Trophoblast cell (in vitro differentiated cells and primary cell): ENCODE measurements around the gene LVRN.

Source experiments
- DNase-seq, 2 donors: peaks; one replicate each; pipeline ENCODE4 v3.0.0-alpha.2; 2016
- H2AFZ ChIP-seq: 2 replicates; pipeline ENCODE4 v1.6.1; 2013; ENCODE audit warnings: low read length, moderate library complexity, mild to moderate bottlenecking; ENCODE audit not compliant: insufficient read depth, poor library complexity
- H2AK5ac ChIP-seq: 2 replicates; pipeline ENCODE4 v1.6.1; 2013; ENCODE audit warnings: mild to moderate bottlenecking, low read length
- H2BK120ac ChIP-seq: 2 replicates; pipeline ENCODE4 v1.6.1; 2013; ENCODE audit warnings: low read length, mild to moderate bottlenecking, moderate library complexity; ENCODE audit not compliant: insufficient read depth, poor library complexity
- H2BK12ac ChIP-seq: 2 replicates; pipeline ENCODE4 v1.6.1; 2013; ENCODE audit warnings: mild to moderate bottlenecking, low read length, moderate library complexity
- H2BK5ac ChIP-seq: 2 replicates; pipeline ENCODE4 v1.6.1; 2013; ENCODE audit warnings: low read length, low read depth, moderate library complexity, mild to moderate bottlenecking; ENCODE audit not compliant: poor library complexity
- H3K14ac ChIP-seq: 2 replicates; pipeline ENCODE4 v1.6.1; 2013; ENCODE audit warnings: mild to moderate bottlenecking, low read length
- H3K18ac ChIP-seq: 2 replicates; pipeline ENCODE4 v1.6.1; 2013; ENCODE audit warnings: mild to moderate bottlenecking, low read length
- H3K23ac ChIP-seq: 2 replicates; pipeline ENCODE4 v1.6.1; 2013; ENCODE audit warnings: low read length
- H3K27ac ChIP-seq: 2 replicates; pipeline ENCODE4 v1.5.1; 2013; ENCODE audit warnings: low read depth, mild to moderate bottlenecking, inconsistent platforms, low read length, moderate library complexity
- H3K27me3 ChIP-seq: 2 replicates; pipeline ENCODE4 v1.6.1; 2013; ENCODE audit warnings: inconsistent platforms, mild to moderate bottlenecking, low read length, moderate library complexity; ENCODE audit not compliant: insufficient read depth
- H3K36me3 ChIP-seq, 2 experiments: 1 replicate in 1 of 2; 2 replicates in 1 of 2; pipeline ENCODE4 v1.6.1; 2013; ENCODE audit warnings: low read length in 2 of 2, mild to moderate bottlenecking in 2 of 2, moderate library complexity in 1 of 2; ENCODE audit not compliant: insufficient read depth in 2 of 2, control insufficient read depth in 1 of 2
- H3K4ac ChIP-seq: 2 replicates; pipeline ENCODE4 v1.6.1; 2013; ENCODE audit warnings: low read depth, mild to moderate bottlenecking, low read length, moderate library complexity
- H3K4me1 ChIP-seq, 2 experiments: 1 replicate in 1 of 2; 2 replicates in 1 of 2; pipeline ENCODE4 v1.6.1; 2013; ENCODE audit warnings: low read length in 2 of 2, mild to moderate bottlenecking in 2 of 2, moderate library complexity in 1 of 2; ENCODE audit not compliant: insufficient read depth in 2 of 2, control insufficient read depth in 1 of 2
- H3K4me2 ChIP-seq: 2 replicates; pipeline ENCODE4 v1.6.1; 2013; ENCODE audit warnings: inconsistent platforms, mild to moderate bottlenecking, low read length, moderate library complexity
- H3K4me3 ChIP-seq: 2 replicates; pipeline ENCODE4 v1.5.1; 2013; ENCODE audit warnings: mild to moderate bottlenecking, low read depth, low read length, inconsistent platforms
- H3K79me1 ChIP-seq: one replicate; pipeline ENCODE4 v1.6.1; 2013; ENCODE audit warnings: low read length
- H3K79me2 ChIP-seq: 2 replicates; pipeline ENCODE4 v1.6.1; 2013; ENCODE audit warnings: low read length, mild to moderate bottlenecking; ENCODE audit not compliant: control insufficient read depth, insufficient read depth, poor library complexity
- H3K9ac ChIP-seq: 2 replicates; pipeline ENCODE4 v1.6.1; 2013; ENCODE audit warnings: mild to moderate bottlenecking, low read length
- H3K9me3 ChIP-seq: 2 replicates; pipeline ENCODE4 v1.6.1; 2013; ENCODE audit warnings: low read depth, mild to moderate bottlenecking, control low read depth, inconsistent platforms, low read length; ENCODE audit not compliant: insufficient read depth
- H4K12ac ChIP-seq: 2 replicates; pipeline ENCODE4 v1.6.1; 2013; ENCODE audit warnings: low read depth, mild to moderate bottlenecking, low read length, moderate library complexity
- H4K8ac ChIP-seq: 2 replicates; pipeline ENCODE4 v1.6.1; 2013; ENCODE audit warnings: low read depth, mild to moderate bottlenecking, low read length, moderate library complexity
- H4K91ac ChIP-seq: one replicate; pipeline ENCODE4 v1.6.1; 2013; ENCODE audit warnings: low read depth, mild to moderate bottlenecking, low read length, moderate library complexity
- WGBS: extraction: QIAGEN DNeasy Blood & Tissue Kit; methylation state at CpG from one replicate; pipeline ENCODE4 v1.1.7; 2013; ENCODE audit warnings: missing lambda C conversion rate; ENCODE audit not compliant: insufficient read length, insufficient coverage; ENCODE audit errors: extremely low coverage; 5-methylcytosine and 5-hydroxymethylcytosine counted together

The LVRN gene

GRCh38 chr5:116009806-116010205 is 47.5 kb downstream of the LVRN start:
- Histone ChIP-seq H3K4me1 (no peaks in the 10 kb centered on the region), H4K8ac (no peak overlapping the region), H2AK5ac (no peak overlapping the region), H3K4ac (no peak overlapping the region), H3K18ac (no peak overlapping the region), H3K14ac (no peak overlapping the region), H3K4me2 (no peak overlapping the region), H3K79me2 (no peaks in the 10 kb centered on the region), H2BK120ac (no peak overlapping the region), H3K36me3 (no peaks in the 10 kb centered on the region), H3K23ac (no peak overlapping the region), H2BK12ac (no peak overlapping the region), H2BK5ac (no peak overlapping the region), H3K4me3 (no peak overlapping the region), H3K79me1 (no peaks in the 10 kb centered on the region), H3K9ac (no peak overlapping the region), H4K91ac (no peak overlapping the region), H4K12ac (no peak overlapping the region), H3K9me3 (no peaks in the 10 kb centered on the region), H3K27ac (no peak overlapping the region), H3K27me3 (no peaks in the 10 kb centered on the region), H2AFZ (no peak overlapping the region)
- DNase-seq, result no peak
- WGBS, result no CpG with 5 or more reads among the region's 3 CpGs

DNA sequence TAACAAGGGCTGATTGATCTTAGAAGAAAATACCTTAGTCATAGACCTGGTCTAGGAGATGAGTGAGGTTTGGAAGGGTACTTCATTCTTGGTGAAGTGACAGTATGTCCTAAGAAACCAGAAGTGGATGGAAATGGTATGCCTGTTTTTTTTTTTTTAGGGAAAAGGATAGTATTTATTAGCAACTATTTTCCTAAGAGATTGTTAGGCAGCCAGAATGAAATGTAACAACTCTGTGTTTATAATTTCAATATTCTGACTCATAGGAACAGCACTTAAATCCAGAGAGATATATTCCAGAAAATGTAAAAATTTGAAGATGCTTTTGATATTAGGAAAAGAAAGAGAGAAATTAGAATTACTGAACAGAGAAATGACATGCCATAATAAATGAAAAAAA is 48.8 kb downstream of the LVRN start:
- Histone ChIP-seq H2AFZ (no peak overlapping the region), H4K12ac (no peak overlapping the region), H3K4ac (no peak overlapping the region), H2AK5ac (no peak overlapping the region), H3K23ac (no peak overlapping the region), H3K79me1 (no peaks in the 10 kb centered on the region), H3K27me3 (no peaks in the 10 kb centered on the region), H4K8ac (no peak overlapping the region), H2BK5ac (no peak overlapping the region), H3K4me2 (no peak overlapping the region), H3K36me3 (no peaks in the 10 kb centered on the region), H2BK12ac (no peak overlapping the region), H3K27ac (no peak overlapping the region), H3K79me2 (no peaks in the 10 kb centered on the region), H3K9me3 (no peaks in the 10 kb centered on the region), H3K4me3 (no peak overlapping the region), H4K91ac (no peak overlapping the region), H2BK120ac (no peak overlapping the region), H3K14ac (no peak overlapping the region), H3K4me1 (no peaks in the 10 kb centered on the region), H3K9ac (no peak overlapping the region), H3K18ac (no peak overlapping the region)
- DNase-seq, result no peak

- no peak overlapping the region for H2AK5ac ChIP-seq
Measured at GRCh38 chr5:116013207-116013785, 51.0 kb downstream of the LVRN start.

DNA sequence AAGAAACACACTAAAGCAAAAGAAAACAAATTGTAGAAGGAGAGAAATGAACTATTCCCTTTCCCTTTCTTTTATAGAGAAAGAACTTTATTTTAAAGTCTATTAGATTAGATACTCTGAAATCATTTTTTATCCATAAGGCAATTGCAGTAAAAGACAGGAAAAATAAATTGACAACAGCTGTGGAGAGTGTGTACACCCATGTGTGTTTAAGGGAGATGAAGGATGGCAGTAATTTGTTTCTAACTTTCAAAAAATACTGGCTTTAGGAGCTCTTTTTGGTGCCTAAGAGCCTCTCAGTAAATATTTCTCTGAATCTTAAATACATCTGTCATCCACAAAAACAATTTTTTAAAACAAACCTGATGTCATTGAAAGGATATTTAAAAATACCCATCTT is 51.7 kb downstream of the LVRN start:
- Histone ChIP-seq H3K9ac (no peak overlapping the region), H3K36me3 (no peaks in the 10 kb centered on the region), H3K4me3 (no peak overlapping the region), H3K27me3 (no peaks in the 10 kb centered on the region), H4K91ac (no peak overlapping the region), H3K27ac (no peak overlapping the region), H2AK5ac (no peak overlapping the region), H2BK5ac (no peak overlapping the region), H3K79me2 (no peaks in the 10 kb centered on the region), H3K18ac (no peak overlapping the region), H3K23ac (no peak overlapping the region), H4K12ac (no peak overlapping the region), H3K4me1 (no peaks in the 10 kb centered on the region), H3K14ac (no peak overlapping the region), H3K4ac (no peak overlapping the region), H3K9me3 (no peaks in the 10 kb centered on the region), H2AFZ (no peak overlapping the region), H4K8ac (no peak overlapping the region), H2BK12ac (no peak overlapping the region), H3K79me1 (no peaks in the 10 kb centered on the region), H3K4me2 (no peak overlapping the region), H2BK120ac (no peak overlapping the region)
- no peak for DNase-seq

More at GRCh38 chr5:116013207-116013785, 51.0 kb downstream of the LVRN start:
- Histone ChIP-seq H3K14ac (no peak overlapping the region), H3K79me1 (no peaks in the 10 kb centered on the region), H3K9me3 (no peaks in the 10 kb centered on the region), H3K23ac (no peak overlapping the region), H3K4me1 (no peaks in the 10 kb centered on the region), H3K36me3 (no peaks in the 10 kb centered on the region), H2BK5ac (no peak overlapping the region), H4K12ac (no peak overlapping the region), H4K91ac (no peak overlapping the region), H3K18ac (no peak overlapping the region), H3K27ac (no peak overlapping the region), H2BK120ac (no peak overlapping the region), H3K4me3 (no peak overlapping the region), H3K79me2 (no peaks in the 10 kb centered on the region), H3K4ac (no peak overlapping the region), H4K8ac (no peak overlapping the region), H2AFZ (no peak overlapping the region), H3K4me2 (no peak overlapping the region), H3K27me3 (no peaks in the 10 kb centered on the region), H3K9ac (no peak overlapping the region), H2BK12ac (no peak overlapping the region)
- no CpG with 5 or more reads among the region's 6 CpGs for WGBS
- no peak for DNase-seq
